Measurements from ENCODE around the gene PLEKHG5.
A peak's percentile ranks its signal among the peaks of the same experiment; 100 is the strongest.
"Not testable (repeated sequence)": the region's sequence is repeated elsewhere in the genome, so short reads cannot be mapped to it uniquely, and the experiment has no call there.

Gene PLEKHG5

DNA sequence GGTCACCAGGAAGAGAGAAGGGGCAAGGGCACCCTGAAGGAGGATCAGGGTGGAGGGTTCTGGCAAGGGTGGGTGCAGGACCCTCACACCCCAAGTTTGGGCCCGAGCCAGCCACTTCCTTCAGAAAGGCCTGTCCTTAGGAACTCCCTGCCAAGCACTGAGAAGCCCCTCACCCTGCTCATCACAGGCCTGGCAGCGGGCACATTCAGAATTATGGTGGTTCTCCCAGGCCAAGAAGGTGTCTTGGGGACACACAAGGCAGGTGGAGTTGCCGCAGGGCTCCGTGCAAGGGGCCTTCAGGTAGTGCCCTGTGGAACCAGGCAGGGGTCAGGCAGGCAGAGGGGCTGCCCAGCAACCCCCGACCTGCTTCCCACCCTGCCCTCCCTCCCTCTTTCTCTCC lies 26.6 kb downstream of the PLEKHG5 start:
- no peak for DNase-seq (ENCODE audit: low read depth in 2 of 2, low spot score in 1 of 2)

DNA sequence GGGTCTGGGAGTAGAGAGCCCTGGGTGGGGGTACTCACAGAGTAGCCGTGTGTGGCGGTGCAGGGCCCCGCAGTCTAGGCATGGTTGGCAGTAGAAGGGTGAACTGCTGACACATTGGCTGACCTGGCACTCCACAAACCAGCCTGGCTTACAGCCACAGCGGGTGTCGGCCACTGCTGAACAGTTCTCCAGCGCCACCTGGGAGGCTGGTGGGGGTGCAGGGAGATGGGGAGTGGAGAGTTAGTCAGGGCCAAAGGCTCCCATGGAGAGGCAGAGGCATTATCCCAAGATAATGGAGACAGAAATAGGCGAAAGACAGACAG lies 27.0 kb downstream of the PLEKHG5 start:
- no peak for DNase-seq (ENCODE audit: low read depth in 2 of 2, low spot score in 1 of 2)

DNA sequence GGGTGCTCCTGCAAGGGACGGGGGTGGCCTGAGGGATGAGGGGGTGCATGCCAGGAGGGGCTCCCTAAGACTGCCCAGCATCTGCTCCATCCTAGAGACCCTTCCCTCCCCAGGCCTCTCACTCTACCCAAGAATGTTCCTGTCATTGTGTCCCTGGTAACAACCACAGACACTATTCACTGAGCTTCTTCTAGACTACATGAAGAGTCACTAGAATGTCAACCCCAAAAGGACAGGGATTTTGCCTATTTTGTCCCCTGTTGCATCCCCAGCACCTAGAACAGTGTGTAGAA lies 28.4 kb downstream of the PLEKHG5 start:
- DNase-seq (ENCODE audit: low read depth in 2 of 2, low spot score in 1 of 2): no peak

DNA sequence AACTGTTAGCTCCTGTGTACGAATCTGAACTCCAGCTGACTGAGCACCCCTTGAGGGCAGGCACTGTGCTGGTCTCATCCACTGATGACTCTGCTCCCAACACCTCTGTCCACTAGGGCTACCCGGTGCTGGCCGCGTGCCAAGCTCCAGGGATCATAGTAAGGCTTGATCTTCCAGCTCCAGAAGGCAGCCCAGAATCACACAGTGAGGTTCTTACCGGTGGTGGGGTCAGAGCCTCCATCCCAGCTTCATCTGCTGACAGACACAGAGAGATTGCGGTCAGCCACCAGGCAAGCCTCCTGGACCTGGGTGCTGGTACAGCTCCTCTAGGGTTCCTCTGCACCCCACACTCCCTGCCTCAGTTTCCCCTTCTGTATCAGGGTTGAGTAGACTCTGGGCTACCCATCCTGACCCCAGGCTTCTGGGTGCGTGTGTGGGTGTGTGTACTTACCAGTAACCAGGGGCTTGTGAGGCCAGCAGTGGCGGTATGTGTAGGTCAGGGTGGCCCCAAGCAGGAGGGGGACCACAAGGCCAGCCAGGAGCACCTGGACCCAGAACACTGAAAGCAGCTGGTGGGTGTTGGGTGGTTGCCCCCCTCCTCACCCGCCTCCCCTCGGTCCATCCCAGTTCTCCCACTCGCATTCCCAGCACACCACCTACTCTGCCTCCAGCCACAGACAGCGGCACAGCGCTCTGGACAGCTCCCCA lies 28.9 kb downstream of the PLEKHG5 start:
- DNase-seq (ENCODE audit: low read depth in 2 of 2, low spot score in 1 of 2): no peak

DNA sequence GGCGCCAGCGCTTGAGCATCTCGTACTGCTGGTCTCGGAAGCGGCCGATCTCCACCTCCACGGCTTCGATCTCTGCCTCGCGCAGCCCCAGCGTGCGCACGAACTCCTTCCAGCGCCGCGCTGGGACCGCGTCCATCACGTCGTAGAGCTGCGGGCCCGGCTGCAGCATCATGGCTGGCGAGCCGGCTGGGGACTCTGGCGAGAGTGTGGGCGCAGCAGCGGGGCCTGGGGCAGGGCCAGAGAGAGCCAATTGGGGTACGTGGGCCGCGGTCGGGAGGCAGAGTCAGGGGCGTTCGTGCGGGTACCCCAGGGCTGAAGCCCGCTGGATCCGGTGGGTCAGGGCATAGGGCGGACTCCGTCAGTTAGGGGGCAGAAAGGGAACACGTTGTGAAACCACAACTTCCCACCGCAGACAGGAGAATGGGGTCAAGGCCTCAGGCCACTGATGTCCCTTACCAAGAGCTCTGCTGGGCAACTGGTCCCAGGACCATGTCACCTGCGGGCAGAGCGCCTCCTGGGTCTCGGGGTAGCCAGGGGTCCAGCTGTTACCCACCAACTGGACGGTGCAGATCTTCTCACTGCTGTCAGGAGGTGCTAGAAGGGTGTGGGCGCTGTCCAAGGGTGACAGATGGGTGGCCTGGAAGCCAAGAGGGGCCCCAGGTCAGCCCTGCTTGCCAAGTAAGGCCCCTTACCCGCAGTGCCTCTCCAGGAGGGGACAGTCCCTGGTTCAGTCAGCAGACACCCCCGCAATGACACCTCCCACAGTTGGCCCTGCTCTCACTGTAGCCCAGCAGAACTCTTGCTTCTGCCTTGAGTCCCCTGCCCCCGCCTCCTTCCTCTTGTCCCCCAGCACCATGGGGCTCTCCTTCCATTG lies 29.7 kb downstream of the PLEKHG5 start:
- DNase-seq (ENCODE audit: low read depth in 2 of 2, low spot score in 1 of 2): no peak

DNA sequence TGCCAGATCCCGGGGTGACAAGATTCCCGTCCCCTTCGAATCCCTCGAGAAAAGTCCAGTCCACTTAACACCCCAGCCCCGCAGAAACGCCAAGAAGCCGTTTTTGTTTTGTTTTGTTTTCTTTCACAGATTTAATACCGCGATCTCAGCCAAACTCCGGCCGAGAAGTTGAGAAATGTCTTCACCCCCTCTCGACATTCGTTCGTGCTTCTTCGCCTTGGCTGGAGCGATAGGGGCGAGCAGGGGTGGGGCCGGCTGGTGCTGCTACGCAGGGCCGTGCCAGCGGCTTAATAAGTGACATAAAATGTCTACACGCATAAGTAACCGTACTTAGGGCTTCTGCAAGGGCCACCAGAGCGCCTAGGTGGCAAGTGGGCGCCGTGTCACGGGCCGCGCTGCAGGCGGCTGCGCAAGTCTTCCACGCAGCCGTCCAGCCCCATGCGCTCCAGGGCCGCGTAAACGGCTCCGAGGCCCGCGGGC lies 30.4 kb downstream of the PLEKHG5 start:
- DNase-seq (ENCODE audit: low read depth in 2 of 2, low spot score in 1 of 2): no peak

DNA sequence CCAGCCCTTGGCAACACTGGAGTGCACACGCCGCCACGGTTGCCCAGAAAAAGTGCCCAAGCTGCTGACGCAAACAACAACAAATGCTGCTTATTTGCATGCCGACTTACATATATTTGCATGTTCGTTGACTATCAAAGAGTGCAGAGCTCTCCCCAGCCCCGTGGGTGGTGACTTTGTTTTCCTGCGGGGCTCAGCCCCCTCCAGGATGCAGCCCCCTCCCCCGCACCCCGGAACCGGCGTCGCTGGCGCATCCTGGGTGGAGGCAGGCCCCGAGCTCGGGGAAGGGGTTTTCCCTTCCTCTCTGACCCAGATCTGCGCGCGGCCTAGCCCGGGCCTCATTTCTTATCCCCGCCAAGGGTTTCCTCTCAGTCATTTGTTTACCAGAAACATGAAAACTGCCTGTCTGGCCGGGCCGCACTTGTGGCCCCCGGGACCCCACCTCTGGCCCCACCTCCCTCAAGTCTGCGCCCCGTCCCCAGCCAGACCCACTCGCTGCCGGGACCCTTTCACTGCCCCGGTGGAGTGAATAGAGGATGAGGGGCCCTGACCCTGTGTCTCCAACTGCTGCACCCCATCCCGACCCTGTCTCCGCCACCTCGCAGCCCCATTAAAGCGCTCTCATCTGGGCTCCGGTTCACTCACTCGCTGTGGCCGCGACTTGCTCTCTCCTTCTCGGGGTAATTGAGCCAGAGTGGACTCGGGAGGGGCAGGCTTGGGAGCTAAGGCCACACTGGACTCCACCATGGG lies 31.0 kb downstream of the PLEKHG5 start:
- peak; percentile 85 to 87 for DNase-seq (ENCODE audit: low read depth in 2 of 2, low spot score in 1 of 2)

DNA sequence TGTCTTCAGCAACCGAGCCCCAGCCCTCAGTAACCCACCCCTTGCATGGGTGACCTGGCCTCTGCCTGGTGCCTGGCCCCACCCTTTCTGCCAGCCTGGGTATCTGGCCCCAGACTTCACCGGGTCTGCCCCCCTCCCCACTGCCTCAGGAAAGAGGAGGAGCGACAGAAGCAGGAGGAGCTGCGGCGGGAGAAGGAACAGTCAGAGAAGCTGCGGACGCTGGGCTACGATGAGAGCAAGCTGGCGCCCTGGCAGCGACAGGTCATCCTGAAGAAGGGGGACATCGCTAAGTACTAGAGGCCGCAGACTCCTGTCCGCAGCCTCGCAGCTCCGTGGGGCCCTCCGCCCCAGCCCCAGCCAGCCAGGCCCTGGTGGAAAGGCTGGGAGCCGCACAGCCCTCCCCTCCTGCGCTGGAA lies 31.6 kb downstream of the PLEKHG5 start:
- DNase-seq (ENCODE audit: low read depth in 2 of 2, low spot score in 1 of 2): no peak

DNA sequence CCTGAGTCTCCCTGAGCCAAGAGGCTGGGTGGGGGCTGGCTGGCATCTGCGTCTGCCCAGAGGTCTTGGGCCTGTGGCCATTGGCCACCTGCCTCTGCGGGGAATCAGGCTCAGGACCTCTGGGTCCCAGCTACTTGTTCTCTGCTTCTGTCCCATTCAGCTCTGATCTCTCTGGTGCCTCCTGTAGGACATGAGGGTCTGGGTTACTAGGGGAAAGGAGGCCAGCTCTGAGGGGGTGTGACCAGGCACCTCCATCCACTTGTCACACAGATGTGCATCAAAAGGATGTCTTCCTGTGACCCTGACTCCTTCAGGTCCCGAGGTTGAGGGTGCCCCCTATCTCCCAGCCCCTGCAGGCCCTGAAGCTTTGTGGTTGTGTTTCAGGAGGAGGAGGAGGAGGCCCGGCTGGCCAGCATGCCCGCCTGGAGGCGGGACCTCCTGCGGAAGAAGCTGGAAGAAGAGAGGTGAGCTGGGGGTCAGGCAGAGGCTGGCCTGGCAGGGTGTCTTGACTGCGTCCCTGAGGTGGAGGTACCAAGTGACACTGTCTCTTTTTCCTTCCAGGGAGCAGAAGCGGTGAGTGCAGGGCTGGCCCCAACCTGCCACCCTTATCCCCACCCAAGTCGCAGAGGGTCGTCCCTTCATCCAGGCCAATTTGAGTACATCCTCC lies 34.5 kb downstream of the PLEKHG5 start:
- no peak for DNase-seq (ENCODE audit: low read depth in 2 of 2, low spot score in 1 of 2)

DNA sequence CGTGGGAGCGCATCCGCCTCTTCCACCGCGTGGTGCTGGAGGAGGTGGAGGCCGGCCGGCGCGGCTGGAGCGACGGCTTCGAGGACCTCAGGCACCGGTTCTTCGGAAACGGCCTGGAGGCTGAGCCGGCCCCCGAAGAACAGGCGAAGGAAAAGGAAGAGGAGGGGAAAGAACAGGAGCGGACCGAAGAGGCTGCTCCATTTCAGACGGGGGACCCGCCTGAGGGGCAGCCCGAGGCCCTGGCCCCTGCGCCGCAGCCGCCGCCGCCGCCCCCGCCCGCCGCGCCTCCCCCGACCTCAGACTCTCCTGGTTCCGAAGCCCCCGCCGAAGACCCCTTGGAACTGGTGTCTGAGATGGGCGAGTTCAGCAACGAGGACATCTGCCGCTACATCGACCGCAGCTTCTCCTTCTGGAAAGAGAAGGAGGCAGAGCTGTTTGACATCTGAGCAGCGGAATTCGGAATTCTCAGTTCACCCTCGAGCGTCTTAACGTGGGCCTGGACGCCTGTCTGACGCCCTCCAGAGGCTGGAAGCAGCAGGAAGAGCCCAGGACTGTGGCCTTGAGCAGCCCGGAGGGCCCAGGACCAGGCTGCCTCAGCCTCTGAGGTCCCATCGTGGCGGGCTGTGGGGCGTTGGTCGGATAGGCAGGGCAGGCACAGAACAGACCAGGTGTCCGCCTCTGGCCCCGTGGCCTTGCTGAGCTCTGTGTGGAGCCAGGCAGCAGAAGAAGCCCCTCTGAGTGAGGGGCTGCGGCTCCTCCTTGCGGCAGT lies 35.5 kb downstream of the PLEKHG5 start:
- not testable (repeated sequence) for DNase-seq (ENCODE audit: low read depth in 2 of 2, low spot score in 1 of 2)

DNA sequence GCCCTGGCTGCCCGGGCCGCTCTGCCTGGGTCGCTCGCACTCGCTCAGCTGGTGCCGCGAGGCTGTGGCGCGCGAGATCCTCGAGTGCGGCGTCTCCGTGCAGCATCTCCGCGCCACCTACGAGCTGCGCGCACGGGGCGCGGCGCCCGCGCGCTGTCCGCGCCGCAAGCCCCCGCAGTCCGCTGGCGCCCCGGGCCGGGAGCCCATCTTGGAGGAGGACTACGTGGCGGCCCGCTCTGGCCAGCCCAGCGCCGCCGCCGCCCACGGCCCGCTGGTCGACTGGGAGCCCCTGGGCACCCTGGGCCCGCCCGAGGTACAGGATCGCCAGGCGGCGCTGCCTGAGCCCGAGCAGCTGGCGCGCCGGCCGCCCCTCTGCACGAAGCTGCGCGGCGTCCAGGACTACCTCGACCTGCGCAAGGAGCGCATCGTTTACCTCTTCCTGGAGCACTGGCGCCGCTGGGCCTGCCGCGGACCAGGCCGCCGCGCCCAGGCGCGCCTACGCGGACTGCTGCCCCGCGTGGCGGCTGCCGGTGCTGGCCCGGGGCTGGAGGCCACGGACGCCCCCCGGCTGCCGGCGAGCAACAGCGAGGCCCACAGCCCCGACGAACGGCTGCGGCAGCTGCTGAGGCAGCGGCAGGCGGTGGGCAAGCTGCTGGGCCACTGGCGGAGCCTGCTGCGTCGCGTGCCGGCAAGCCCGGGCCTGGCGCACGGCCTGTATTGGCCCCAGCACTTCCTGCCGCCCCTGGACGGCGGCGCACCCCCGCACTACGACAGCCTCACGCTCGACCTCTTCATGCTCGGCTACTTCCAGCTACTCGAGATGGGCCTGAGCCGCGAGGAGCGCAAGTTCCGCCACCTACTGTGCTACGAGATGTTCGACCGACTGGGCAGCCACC lies 36.4 kb downstream of the PLEKHG5 start:
- no peak for DNase-seq (ENCODE audit: low read depth in 2 of 2, low spot score in 1 of 2)

DNA sequence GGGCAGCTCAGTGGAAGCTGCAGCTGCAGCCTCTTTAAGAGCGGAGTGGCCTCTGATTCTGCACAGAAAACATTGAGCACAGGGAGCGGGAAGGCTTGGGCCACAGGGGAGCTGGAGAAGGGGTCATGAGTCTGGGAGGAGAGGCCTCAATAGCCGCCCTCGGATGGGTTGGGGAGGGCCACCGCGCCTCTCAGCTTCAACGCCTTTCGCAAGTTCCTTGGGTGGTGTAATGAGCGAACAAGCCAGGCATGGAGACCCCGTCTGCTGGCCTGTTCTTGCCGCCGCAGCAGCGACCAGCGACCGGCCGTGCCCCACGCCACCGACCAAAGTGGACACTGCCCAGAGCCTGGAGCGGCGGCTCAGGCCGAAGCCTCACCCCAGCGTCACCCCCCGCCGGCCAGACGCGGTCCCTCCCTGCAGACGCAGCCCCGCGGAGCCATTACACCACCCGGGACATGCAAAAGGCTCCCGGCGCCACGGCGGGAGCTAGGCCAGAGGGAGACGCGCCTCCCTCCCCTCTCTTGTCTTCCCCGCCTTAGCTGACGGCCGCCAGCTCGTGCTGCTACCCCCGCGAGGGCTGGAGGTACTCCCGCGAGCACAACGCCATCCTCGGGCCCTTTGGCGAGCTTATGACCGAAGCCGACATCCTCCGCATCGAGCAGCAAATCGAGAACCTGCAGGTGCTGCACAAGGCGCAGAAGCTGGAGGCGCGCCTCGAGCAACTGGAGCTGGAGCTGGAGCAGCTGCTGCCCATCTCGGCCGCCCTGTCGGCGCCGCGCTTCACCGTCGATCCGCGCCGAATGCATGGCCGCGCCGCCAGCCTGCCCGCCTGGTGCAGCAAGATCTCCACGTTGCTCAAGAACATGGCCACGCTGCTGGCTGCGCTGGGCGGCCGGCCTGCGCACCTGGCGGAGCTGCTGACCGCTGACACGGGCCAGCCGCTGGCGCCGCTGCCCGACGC lies 37.3 kb downstream of the PLEKHG5 start:
- not testable (repeated sequence) for DNase-seq (ENCODE audit: low read depth in 2 of 2, low spot score in 1 of 2)

DNA sequence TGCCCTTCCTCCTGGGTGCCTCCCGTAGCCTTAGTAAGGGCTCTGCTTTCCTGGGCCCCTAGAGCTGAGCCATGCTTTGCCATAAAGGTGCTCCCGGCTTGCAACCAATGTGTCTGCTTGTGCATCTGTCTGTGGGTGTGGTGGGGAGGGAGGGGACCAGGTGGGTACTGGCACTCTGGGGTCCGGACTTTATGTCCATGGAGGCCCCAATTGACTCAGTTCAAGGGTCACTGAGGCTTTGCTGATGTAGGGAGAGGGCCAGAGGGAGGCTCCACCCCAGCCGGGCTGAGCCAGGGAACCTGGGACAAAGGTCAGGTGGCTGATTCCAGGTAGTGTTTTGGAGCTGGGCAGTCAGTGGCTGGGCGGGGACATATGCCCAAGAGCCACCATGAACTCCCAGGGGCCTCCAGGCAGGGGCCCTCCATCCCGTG lies 40.5 kb downstream of the PLEKHG5 start:
- no peak for DNase-seq (ENCODE audit: low read depth in 2 of 2, low spot score in 1 of 2)

DNA sequence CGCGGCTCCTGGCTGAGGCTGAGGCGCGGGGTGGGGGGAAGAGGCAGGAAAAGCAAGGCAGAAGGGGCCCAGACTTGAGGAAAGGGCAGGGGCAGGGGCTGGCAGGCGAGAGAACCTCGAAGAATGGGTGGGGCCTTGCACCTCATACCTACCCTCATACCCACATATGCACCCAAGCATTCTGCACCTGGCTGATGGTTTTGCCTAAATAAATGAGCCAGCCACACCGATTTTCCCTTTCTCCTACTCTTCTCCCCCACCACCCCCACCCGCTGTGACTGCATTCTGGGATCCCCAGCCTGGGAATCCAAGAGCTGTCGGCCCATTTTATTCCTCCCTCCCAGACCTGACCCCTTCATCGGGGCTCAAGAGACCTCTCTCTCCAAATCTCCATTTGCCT lies 41.0 kb downstream of the PLEKHG5 start:
- DNase-seq (ENCODE audit: low read depth in 2 of 2, low spot score in 1 of 2): not testable (repeated sequence)

DNA sequence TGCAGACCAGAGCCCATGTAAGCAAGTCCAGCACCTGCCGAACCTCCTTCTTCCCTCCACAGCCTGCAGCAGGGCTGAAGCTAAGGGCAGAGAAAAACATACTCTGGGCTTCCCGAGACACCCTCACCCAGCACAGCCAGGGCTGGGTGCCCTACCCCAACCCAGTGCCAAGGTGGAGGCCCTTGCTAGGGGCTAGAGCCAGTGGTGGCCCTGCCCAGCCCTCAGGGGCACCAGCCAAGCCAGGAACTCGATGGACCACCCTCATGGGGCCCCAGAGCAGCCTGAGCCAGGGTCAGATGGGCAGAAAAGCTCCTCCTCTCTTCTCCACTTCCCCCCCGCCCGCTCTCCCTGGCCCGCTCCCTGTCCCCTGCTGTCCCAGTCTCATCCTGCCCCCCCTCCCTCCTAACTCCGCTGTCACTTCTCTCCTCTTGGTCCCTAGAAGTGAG lies 41.4 kb downstream of the PLEKHG5 start:
- no peak for DNase-seq (ENCODE audit: low read depth in 2 of 2, low spot score in 1 of 2)

DNA sequence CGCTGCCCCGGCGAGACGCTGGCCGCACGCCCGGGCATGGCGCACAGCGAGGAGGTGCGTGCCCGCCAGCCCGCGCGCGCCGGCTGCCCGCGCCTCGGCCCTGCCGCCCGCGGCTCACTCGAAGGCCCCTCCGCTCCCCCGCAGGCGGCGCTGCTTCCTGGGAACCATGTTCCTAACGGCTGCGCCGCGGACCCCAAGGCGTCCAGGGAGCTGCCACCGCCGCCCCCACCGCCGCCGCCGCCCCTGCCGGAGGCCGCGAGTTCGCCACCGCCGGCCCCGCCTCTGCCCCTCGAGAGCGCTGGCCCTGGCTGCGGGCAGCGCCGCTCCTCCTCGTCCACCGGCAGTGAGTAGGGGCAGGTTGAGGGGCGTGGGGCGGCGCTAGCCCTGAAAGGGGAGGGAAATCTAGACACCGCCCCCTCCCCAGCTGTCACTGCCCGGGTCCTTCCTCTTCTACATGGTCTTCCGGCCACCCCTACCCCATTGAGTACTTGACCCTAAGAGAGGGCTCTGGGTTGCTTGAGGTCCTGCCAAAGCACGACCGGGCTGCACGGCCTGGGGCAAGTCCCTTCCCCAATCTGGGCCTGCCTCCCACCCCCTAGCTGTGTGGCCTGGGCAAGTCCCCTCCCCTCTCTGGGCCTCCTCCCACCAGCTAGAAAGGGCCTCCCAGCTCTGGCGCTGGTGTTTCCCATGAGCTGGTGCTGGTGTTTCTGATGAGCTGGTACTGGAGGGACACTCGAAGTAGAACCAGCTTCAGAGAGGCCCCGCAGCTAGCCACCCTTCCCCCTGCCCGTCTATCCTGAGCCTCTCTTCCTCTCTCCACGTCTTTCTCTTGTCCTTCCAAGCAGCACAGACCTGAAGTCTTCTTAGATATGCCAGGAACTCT lies 42.5 kb downstream of the PLEKHG5 start:
- DNase-seq (ENCODE audit: low read depth in 2 of 2, low spot score in 1 of 2): no peak
